GM23248 (cell line): ENCODE measurements around the gene USP6NL.

Experiments used
- EZH2 ChIP-seq: fragments of 200-600 bp; sonication (generic); IDR thresholded peaks from 2 replicates; pipeline ENCODE4 v1.6.1; 2018; ENCODE audit warnings: antibody characterized with exemption, mild to moderate bottlenecking; ENCODE audit not compliant: insufficient read depth, poor library complexity, severe bottlenecking
- EZH2phosphoT487 ChIP-seq: fragments of 200-600 bp; sonication (generic); IDR thresholded peaks from 2 replicates; pipeline ENCODE4 v1.6.1; 2018; ENCODE audit warnings: antibody characterized with exemption, moderate library complexity, mild to moderate bottlenecking, low read depth; ENCODE audit not compliant: insufficient read depth

DNA sequence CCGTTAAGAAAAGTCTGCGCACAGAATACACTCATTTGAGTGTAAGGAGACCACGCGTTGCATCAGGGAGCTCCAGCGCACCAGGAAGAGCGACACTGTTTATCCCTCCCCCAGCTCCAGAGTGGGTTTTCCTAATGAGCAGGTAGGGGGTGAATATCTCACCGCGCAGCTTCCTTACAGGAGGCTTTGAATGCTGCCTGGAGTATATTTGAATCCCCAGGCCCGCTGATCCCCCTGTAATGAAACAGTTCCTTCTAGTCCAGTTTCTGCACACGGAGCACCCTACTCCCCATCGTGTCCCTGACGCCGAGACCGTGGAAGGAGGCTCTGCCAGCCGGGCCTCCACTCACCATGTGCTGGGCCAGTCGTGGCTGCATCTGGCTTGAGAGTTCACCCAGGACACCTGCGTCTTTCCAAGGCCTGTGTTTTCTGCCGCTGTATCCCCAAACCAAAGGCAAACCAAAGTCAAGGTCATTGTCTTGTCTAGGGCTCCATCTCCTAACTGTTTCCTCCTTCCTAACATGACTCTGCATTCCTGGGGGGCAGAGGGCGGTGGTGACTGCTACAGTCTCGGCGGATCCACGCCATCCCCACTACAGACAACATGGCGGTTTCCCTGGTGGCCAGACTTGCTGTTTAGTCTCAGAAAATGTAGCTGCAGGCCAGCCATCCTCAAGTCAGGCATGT, 167.8 kb downstream of the USP6NL start:
- no peak for TF ChIP-seq EZH2
- no peak for TF ChIP-seq EZH2phosphoT487
